ENCODE data around the gene OR2H2. TPM values are rescaled to one million over a fixed set of nuclear protein-coding genes. Genes with fewer than 3 reads are reported as not detected.

OR2H2 gene
- total and polyA plus RNA-seq, 2 of the 13 experiments (the other 11 are each of a cell fraction or from before 2014, with no cell fraction given): not detected

GRCh38 chr6:29610540-29610939 lies 25.6 kb downstream of the OR2H2 start (continued):
- TF ChIP-seq, protein P1, sequence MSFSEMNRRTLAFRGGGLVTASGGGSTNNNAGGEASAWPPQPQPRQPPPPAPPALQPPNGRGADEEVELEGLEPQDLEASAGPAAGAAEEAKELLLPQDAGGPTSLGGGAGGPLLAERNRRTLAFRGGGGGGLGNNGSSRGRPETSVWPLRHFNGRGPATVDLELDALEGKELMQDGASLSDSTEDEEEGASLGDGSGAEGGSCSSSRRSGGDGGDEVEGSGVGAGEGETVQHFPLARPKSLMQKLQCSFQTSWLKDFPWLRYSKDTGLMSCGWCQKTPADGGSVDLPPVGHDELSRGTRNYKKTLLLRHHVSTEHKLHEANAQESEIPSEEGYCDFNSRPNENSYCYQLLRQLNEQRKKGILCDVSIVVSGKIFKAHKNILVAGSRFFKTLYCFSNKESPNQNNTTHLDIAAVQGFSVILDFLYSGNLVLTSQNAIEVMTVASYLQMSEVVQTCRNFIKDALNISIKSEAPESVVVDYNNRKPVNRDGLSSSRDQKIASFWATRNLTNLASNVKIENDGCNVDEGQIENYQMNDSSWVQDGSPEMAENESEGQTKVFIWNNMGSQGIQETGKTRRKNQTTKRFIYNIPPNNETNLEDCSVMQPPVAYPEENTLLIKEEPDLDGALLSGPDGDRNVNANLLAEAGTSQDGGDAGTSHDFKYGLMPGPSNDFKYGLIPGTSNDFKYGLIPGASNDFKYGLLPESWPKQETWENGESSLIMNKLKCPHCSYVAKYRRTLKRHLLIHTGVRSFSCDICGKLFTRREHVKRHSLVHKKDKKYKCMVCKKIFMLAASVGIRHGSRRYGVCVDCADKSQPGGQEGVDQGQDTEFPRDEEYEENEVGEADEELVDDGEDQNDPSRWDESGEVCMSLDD (CRISPR knock-in tag; IDR thresholded peaks at IDR 0.05; ENCODE audit: borderline replicate concordance): no peak
- TF ChIP-seq U2AF1 (optimal IDR thresholded peaks at IDR 0.05; ENCODE audit: low read depth, low read length) (no peak), ZNF543 (CRISPR knock-in tag; IDR thresholded peaks at IDR 0.05) (no peak), NFATC3 (CRISPR knock-in tag; IDR thresholded peaks at IDR 0.05) (no peak), ELF3 (CRISPR knock-in tag; IDR thresholded peaks at IDR 0.05) (no peak)
- TF ChIP-seq, protein P2, sequence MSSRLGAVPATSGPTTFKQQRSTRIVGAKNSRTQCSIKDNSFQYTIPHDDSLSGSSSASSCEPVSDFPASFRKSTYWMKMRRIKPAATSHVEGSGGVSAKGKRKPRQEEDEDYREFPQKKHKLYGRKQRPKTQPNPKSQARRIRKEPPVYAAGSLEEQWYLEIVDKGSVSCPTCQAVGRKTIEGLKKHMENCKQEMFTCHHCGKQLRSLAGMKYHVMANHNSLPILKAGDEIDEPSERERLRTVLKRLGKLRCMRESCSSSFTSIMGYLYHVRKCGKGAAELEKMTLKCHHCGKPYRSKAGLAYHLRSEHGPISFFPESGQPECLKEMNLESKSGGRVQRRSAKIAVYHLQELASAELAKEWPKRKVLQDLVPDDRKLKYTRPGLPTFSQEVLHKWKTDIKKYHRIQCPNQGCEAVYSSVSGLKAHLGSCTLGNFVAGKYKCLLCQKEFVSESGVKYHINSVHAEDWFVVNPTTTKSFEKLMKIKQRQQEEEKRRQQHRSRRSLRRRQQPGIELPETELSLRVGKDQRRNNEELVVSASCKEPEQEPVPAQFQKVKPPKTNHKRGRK (CRISPR knock-in tag; IDR thresholded peaks at IDR 0.05): no peak

- Histone ChIP-seq H3K27ac (ENCODE audit: extremely low read length, insufficient read depth, low read length) (no peak overlapping the region), H3K4me3 (replicated peaks in 1 of 3; ENCODE audit: insufficient read depth in 1 of 3, low read depth in 2 of 3, low read length in 3 of 3) (no peak overlapping the region), H3K9ac (ENCODE audit: insufficient read depth, low read depth, low read length) (no peak overlapping the region), H4K20me1 (ENCODE audit: insufficient read depth, low read length) (no peaks in the 10 kb centered on the region), H3K4me1 (ENCODE audit: insufficient read depth, low read length) (no peaks in the 10 kb centered on the region), H3K27me3 (ENCODE audit: control insufficient read depth in 1 of 2, insufficient read depth in 2 of 2, low read length in 2 of 2) (peaks cover 0 to 7% of the 10 kb centered on the region in 2 experiments; a peak in 2 of 5 replicates), H3K79me2 (ENCODE audit: insufficient read depth, low read length) (no peaks in the 10 kb centered on the region), H3K36me3 (replicated peaks in 1 of 2; ENCODE audit: control insufficient read depth in 1 of 2, insufficient read depth in 2 of 2, low read length in 2 of 2) (no peaks in the 10 kb centered on the region), H3K9me3 (ENCODE audit: low read length) (no peaks in the 10 kb centered on the region), H2AFZ (ENCODE audit: low read length) (no peak overlapping the region), H3K4me2 (ENCODE audit: low read depth, low read length) (no peak overlapping the region)
- intact Hi-C loops (cut with micrococcal nuclease; ENCODE audit: unreplicated experiment): no loop called here
- ChIA-PET CTCF (ENCODE audit: low intra/inter-chr PET ratio, low total read pairs) (no interaction called here), POLR2A (no interaction called here)
- in situ Hi-C loops (cut with HindIII; ENCODE audit: extremely low pct_ligation_motif_present, low pct_unique_long_range_greater_than_20kb): no loop called here
- BruUV-seq (replicated peaks): no TSS peak
- no peak for FAIRE-seq
- no peak for DNase-seq (ENCODE audit: low spot score)
- no peak for ATAC-seq
- 51% methylated on average over 4 of the region's 4 CpGs for WGBS (ENCODE audit: low lambda C conversion rate)
- TF ChIP-seq ZNF614 (CRISPR knock-in tag; IDR thresholded peaks at IDR 0.05; ENCODE audit: borderline replicate concordance) (no peak), ZC3H13 (CRISPR knock-in tag; IDR thresholded peaks at IDR 0.05) (no peak), PITX1 (CRISPR knock-in tag; IDR thresholded peaks at IDR 0.05) (no peak), XBP1 (CRISPR knock-in tag; IDR thresholded peaks at IDR 0.05) (no peak), KDM1A (CRISPR knock-in tag; IDR thresholded peaks at IDR 0.05) (no peak)
- TF ChIP-seq, protein P3, sequence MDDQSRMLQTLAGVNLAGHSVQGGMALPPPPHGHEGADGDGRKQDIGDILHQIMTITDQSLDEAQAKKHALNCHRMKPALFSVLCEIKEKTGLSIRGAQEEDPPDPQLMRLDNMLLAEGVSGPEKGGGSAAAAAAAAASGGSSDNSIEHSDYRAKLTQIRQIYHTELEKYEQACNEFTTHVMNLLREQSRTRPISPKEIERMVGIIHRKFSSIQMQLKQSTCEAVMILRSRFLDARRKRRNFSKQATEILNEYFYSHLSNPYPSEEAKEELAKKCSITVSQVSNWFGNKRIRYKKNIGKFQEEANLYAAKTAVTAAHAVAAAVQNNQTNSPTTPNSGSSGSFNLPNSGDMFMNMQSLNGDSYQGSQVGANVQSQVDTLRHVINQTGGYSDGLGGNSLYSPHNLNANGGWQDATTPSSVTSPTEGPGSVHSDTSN (CRISPR knock-in tag; IDR thresholded peaks at IDR 0.05; ENCODE audit: borderline replicate concordance): no peak
- TF ChIP-seq, protein P4, sequence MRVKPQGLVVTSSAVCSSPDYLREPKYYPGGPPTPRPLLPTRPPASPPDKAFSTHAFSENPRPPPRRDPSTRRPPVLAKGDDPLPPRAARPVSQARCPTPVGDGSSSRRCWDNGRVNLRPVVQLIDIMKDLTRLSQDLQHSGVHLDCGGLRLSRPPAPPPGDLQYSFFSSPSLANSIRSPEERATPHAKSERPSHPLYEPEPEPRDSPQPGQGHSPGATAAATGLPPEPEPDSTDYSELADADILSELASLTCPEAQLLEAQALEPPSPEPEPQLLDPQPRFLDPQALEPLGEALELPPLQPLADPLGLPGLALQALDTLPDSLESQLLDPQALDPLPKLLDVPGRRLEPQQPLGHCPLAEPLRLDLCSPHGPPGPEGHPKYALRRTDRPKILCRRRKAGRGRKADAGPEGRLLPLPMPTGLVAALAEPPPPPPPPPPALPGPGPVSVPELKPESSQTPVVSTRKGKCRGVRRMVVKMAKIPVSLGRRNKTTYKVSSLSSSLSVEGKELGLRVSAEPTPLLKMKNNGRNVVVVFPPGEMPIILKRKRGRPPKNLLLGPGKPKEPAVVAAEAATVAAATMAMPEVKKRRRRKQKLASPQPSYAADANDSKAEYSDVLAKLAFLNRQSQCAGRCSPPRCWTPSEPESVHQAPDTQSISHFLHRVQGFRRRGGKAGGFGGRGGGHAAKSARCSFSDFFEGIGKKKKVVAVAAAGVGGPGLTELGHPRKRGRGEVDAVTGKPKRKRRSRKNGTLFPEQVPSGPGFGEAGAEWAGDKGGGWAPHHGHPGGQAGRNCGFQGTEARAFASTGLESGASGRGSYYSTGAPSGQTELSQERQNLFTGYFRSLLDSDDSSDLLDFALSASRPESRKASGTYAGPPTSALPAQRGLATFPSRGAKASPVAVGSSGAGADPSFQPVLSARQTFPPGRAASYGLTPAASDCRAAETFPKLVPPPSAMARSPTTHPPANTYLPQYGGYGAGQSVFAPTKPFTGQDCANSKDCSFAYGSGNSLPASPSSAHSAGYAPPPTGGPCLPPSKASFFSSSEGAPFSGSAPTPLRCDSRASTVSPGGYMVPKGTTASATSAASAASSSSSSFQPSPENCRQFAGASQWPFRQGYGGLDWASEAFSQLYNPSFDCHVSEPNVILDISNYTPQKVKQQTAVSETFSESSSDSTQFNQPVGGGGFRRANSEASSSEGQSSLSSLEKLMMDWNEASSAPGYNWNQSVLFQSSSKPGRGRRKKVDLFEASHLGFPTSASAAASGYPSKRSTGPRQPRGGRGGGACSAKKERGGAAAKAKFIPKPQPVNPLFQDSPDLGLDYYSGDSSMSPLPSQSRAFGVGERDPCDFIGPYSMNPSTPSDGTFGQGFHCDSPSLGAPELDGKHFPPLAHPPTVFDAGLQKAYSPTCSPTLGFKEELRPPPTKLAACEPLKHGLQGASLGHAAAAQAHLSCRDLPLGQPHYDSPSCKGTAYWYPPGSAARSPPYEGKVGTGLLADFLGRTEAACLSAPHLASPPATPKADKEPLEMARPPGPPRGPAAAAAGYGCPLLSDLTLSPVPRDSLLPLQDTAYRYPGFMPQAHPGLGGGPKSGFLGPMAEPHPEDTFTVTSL (CRISPR knock-in tag; IDR thresholded peaks at IDR 0.05; ENCODE audit: borderline replicate concordance): no peak
Observed at GRCh38 chr6:29611426-29611825, 26.5 kb downstream of the OR2H2 start.

Data from HepG2 (cell line).